Thyroid gland (tissue), 4 donors: ENCODE results near the gene CYSTM1. TPM values are rescaled to one million over a fixed set of nuclear protein-coding genes. Genes with fewer than 3 reads are reported as not detected.
"Not testable (repeated sequence)": the region's sequence is repeated elsewhere in the genome, so short reads cannot be mapped to it uniquely, and the experiment has no call there.

Source experiments
- DNase-seq, 2 donors: peaks; one replicate each; pipeline ENCODE4 v3.0.0-alpha.2; 2019
- H3K27ac ChIP-seq, 3 donors: fragments of 200-600 bp; sonication (generic); 1 replicate in 2 of 3; 2 replicates in 1 of 3; pipeline ENCODE4 v1.5.1; 2016 to 2019; ENCODE audit warnings: mild to moderate bottlenecking in 1 of 3, moderate library complexity in 1 of 3
- H3K27me3 ChIP-seq: fragments of 200-600 bp; sonication (generic); one replicate; pipeline ENCODE4 v1.5.1; 2019
- H3K36me3 ChIP-seq, 2 donors: fragments of 200-600 bp; sonication (generic); one replicate each; pipeline ENCODE4 v1.5.1; 2016 to 2019
- H3K4me1 ChIP-seq, 2 donors: fragments of 200-600 bp; sonication (generic); one replicate each; pipeline ENCODE4 v1.5.1; 2017 to 2019
- H3K4me3 ChIP-seq, 3 donors: fragments of 200-600 bp; sonication (generic); replicated peaks in 1 of 3; 1 replicate in 2 of 3; 2 replicates in 1 of 3; pipeline ENCODE4 v1.5.1; 2016; ENCODE audit warnings: mild to moderate bottlenecking in 1 of 3
- H3K9me3 ChIP-seq: fragments of 200-600 bp; sonication (generic); one replicate; pipeline ENCODE4 v1.5.1; 2017
- CTCF ChIP-seq, 6 experiments: fragments of 200-600 bp in 3 of 6; fragments of 450-650 bp in 3 of 6; sonication (generic) in 3 of 6; IDR thresholded peaks; one replicate each; pipeline ENCODE4 v1.5.1; 2016 to 2019; ENCODE audit warnings: antibody characterized with exemption in 6 of 6, mild to moderate bottlenecking in 2 of 6, inconsistent platforms in 1 of 6, moderate library complexity in 1 of 6
- POLR2A ChIP-seq, 2 donors: fragments of 450-650 bp; IDR thresholded peaks; one replicate each; pipeline ENCODE4 v1.6.1; 2017; ENCODE audit warnings: antibody characterized with exemption in 2 of 2, mild to moderate bottlenecking in 2 of 2, moderate library complexity in 1 of 2
- WGBS, 2 donors: methylation state at CpG; one replicate each; pipeline ENCODE4 v1.1.5; 2017; 5-methylcytosine and 5-hydroxymethylcytosine counted together
- intact Hi-C: fragments of 100-400 bp; cut with DNase I; formaldehyde crosslinking; loops from one replicate; pipeline ENCODE4 v1.15.1; 2023
- total RNA-seq, 4 donors: library from RNA; depleted of rRNA; stranded (reverse); fragments of >200 nt; gene quantifications; one replicate each; pipeline ENCODE4 v1.2.3, GENCODE V29; 2016

The CYSTM1 gene
- total RNA-seq, 4 donors from 2014 or later, result 55.4 to 238 (median 112) TPM

DNA sequence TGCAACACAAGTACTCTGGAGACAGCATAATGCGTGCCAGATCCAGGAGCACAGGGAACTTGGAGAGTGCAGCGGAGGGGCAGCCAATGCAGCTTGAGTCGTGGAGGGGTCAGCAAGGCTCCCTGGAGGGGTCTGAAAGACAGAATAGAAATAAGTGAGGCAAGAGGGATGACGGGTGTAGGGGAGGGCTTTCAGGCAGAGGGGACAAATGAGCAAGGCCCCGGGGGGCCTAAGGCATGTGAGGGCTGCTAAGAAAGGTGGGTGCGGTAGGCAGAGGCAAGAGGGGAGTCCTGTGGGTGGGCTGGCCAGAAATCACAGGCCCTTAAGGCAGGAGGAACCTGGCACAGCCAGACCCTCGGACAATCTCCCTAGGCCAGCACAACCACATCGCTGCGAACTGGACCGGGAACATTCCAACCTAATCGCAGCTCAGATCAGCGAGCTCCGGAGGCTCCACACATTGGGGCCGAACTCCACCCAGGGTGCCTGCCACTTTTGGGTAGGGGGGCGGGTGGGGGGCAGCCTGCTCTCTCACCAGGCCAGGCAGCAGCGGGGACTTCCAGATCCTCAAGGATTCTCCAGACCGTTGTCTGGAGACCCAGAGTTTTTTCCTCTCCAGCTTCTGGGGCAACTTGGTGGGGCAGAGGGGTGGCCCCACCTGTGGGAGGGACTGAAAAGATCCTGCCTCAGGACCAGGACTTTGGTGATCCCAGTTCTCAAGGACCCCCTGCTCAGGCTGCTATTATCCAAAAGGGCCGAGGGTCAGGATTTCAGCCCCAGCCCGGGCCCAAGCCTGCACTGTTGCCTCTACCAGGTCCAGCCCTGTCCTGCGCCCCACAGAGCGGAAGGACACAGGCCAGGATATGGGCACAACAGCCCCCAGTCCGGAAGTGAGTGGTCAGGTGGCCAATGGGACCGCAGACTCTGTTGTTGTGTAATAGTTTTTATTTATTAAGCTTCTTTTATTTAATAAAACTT lies 22.7 kb upstream of the CYSTM1 start:
- TF ChIP-seq CTCF (IDR thresholded peaks at IDR 0.05) (no peak), POLR2A (IDR thresholded peaks at IDR 0.05) (no peak)
- H3K9me3 ChIP-seq, result no peaks in the 10 kb centered on the region
- no peaks in the 10 kb centered on the region for H3K36me3 ChIP-seq
- whole genome bisulfite sequencing, 2 donors, result 55 to 68% methylated on average over 17 to 22 of the region's 23 CpGs
- peaks cover under 1 to 7% of the 10 kb centered on the region in 2 donors for H3K4me1 ChIP-seq
- no peaks in the 10 kb centered on the region for H3K27me3 ChIP-seq
- H3K4me3 ChIP-seq, result no peak overlapping the region
- DNase-seq, result no peak
- H3K27ac ChIP-seq, result no peak overlapping the region
- intact Hi-C loops, result no loop called here

GRCh38 chr5:140153255-140153654 lies 21.7 kb upstream of the CYSTM1 start:
- no peaks in the 10 kb centered on the region for H3K9me3 ChIP-seq
- DNase-seq, result no peak
- TF ChIP-seq CTCF (IDR thresholded peaks at IDR 0.05) (no peak), POLR2A (IDR thresholded peaks at IDR 0.05) (no peak)
- intact Hi-C loops, result no loop called here
- no peaks in the 10 kb centered on the region for H3K36me3 ChIP-seq
- no peak overlapping the region for H3K4me3 ChIP-seq
- H3K27me3 ChIP-seq, result no peaks in the 10 kb centered on the region
- 50 to 68% methylated on average over 5 to 7 of the region's 7 CpGs for WGBS, 2 donors
- peaks cover 3 to 10% of the 10 kb centered on the region in 2 donors for H3K4me1 ChIP-seq
- no peak overlapping the region for H3K27ac ChIP-seq

- no peaks in the 10 kb centered on the region for H3K36me3 ChIP-seq
- TF ChIP-seq CTCF (IDR thresholded peaks at IDR 0.05), result no peak
- TF ChIP-seq POLR2A (IDR thresholded peaks at IDR 0.05), result no peak
- no peak overlapping the region for H3K4me3 ChIP-seq
- peaks cover 3 to 10% of the 10 kb centered on the region in 2 donors for H3K4me1 ChIP-seq
- no peaks in the 10 kb centered on the region for H3K27me3 ChIP-seq
- WGBS, 2 donors, result 73 to 95% methylated on average over 5 to 8 of the region's 8 CpGs
- H3K27ac ChIP-seq, result no peak overlapping the region
- no peak for DNase-seq
- H3K9me3 ChIP-seq, result no peaks in the 10 kb centered on the region
- intact Hi-C loops, result no loop called here
Measured at GRCh38 chr5:140153905-140154304, 21.1 kb upstream of the CYSTM1 start.

DNA sequence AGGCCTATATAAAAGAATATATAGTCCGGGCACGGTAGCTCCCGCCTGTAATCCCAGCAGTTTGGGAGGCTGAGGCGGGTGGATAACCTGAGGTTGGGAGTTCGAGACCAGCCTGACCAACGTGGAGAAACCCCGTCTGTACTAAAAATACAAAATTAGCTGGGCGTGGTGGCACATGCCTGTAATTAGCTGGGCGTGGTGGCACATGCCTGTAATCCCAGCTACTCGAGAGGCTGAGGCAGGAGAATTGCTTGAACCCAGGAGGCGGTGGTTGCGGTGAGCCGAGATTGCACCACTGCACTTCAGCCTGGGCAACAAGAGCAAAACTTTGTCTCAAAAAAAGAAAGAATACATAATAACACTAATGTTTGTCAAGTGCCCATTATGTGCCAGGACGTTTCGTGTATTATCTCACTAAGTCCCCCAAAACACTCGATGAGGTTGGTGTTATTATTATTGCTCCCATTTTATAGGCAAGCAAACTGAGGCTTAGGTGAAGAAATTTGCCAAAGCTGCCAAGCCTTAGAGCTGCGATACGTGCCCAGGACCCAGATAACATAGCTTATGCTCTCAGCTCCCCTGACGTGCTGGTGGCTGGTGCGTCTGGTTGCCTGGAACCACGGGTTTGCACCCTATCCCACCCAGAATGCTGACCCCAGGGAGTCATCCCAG lies 20.1 kb upstream of the CYSTM1 start:
- H3K27ac ChIP-seq, DNase-seq, H3K36me3 ChIP-seq, H3K27me3 ChIP-seq, H3K9me3 ChIP-seq, H3K4me3 ChIP-seq: not testable (repeated sequence)
- WGBS, 2 donors, result 92 to 93% methylated on average over 21 of the region's 21 CpGs
- intact Hi-C loops, result loop anchor here (5.0 kb wide), 1 partner anchor 83 kb away; no protein-coding TSS in a partner anchor
- peaks cover 3 to 10% of the 10 kb centered on the region in 2 donors for H3K4me1 ChIP-seq

DNA sequence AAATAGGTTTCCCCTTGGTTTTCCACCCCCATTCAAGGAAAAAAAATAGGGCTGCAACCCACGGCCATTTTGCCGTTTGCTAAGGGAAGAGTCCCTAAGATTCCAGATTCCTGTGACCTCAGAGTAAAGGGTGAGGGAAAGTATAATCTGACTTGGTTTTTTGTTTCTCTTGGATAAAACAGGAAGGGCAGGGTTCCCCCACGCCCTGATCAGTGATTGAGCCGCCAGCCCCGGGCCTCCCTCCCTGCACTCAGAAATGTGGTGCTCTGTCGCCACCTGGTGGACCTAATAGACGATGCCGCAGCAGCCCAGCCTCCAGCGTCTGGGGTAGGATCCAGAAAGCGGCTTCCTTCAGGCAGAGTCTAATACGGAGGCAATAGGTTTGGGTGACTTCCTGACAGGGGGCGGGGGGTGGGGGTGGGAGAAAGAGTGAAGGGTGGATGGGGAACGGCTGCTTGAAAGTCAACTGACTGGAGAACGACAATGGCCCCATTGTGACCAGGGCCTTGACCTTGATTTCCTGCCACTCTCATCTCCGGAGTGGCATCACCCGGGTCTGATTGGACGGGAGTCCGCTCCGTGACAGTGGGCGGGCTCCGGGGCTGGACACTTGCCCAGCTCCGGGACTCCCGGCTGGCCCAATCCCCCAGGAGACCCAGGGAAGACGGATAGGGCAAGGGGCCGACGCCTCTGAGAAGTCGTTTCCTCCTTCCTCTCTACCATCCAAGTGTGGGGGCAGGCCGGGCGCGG lies 17.8 kb upstream of the CYSTM1 start:
- no peaks in the 10 kb centered on the region for H3K36me3 ChIP-seq
- H3K4me3 ChIP-seq, result peak overlapping the region in 1 of 3 donors; percentile 21
- peaks cover 3 to 10% of the 10 kb centered on the region in 2 donors for H3K4me1 ChIP-seq
- DNase-seq, result peak; percentile 86 to 89
- WGBS, 2 donors, result 6 to 10% methylated on average over 20 to 29 of the region's 30 CpGs
- TF ChIP-seq POLR2A (IDR thresholded peaks at IDR 0.05) (peak in 1 of 2 donors; percentile 7), CTCF (IDR thresholded peaks at IDR 0.05) (peak; percentile 55 to 93 (median 92))
- intact Hi-C loops, result loop anchor here (5.0 kb wide), 1 partner anchor 85 kb away; no protein-coding TSS in a partner anchor
- no peaks in the 10 kb centered on the region for H3K27me3 ChIP-seq
- peak overlapping the region in 2 of 3 donors; percentile 36 to 39 for H3K27ac ChIP-seq
- H3K9me3 ChIP-seq, result no peaks in the 10 kb centered on the region
